ENCODE measurements around the gene RLN3. TPM values are rescaled to one million over a fixed set of nuclear protein-coding genes. Genes with fewer than 3 reads are reported as not detected.

Gene RLN3
- total and polyA plus RNA-seq, 2 experiments from 2014 or later, result not detected

DNA sequence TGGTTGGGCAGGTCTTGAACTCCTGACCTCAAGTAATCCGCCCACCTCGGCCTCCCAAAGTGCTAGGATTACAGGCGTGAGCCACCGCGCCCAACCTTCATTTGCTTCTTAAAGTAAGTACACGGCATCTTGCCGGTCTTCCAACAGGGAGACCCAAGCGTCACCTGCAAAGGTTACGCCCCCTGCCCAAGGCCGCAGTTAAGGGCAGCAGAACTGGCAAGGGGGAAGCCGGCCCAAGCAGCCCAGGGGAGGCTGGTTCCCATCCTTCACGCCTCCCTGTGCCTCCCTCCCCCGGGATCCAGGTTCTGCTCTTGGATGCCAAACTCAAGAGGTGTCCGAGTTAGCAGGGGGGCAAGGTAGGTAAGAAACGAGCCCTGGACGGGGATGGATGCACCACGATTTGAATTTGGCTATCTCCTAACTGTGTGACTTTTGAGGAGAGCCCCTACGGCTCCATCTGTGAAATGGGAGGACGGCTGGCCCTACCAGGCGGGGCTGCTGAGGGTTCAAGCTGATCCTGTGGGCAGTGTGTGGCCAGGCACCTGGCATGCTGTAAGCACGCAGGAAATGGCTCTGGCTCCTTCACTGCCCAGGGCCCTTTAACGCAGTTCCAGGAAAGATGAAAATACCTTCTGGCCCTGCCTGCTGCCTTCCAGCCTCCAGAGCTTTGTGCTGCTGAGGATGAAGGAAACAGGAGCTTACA, 30.9 kb upstream of the RLN3 start:
- in situ Hi-C loops (cut with MboI), result no loop called here
- WGBS, 2 experiments (ENCODE audit: low coverage in 1 of 2, low lambda C conversion rate in 2 of 2, missing lambda C conversion rate in 2 of 2), result 96 to 97% methylated on average over 22 of the region's 22 CpGs
- DNase-seq, result no peak

DNA sequence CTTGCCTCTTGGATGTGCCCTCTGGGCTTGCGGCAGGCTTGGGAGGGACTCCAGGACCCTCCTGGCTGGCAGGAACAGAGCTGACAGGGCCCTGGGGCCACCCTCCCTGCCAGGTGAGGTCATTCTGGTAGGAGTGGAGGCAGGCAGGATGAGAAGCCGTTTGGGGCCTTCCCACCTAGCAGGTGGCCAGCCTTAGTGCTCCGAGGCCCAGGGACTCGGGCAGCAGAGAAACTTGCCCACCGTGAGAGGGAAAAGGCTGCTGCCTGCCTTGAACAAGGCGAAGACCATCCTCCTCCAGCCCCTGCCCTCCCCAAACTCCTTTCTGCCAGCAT, 30.4 kb upstream of the RLN3 start:
- Histone ChIP-seq H3F3A (ENCODE audit: insufficient read depth) (no peaks in the 10 kb centered on the region), H3K27ac (no peak overlapping the region), H3K36me3 (ENCODE audit: low read depth) (0 out of 2 replicates have a peak, but pooled peaks cover 6% of the 10 kb centered on the region), H3K9ac (no peak overlapping the region), H3K9me3 (ENCODE audit: low read depth) (peaks cover 8% of the 10 kb centered on the region), H3K79me2 (ENCODE audit: insufficient read depth) (peaks cover 41% of the 10 kb centered on the region), H4K20me1 (ENCODE audit: insufficient read depth) (no peaks in the 10 kb centered on the region), H2AFZ (no peak overlapping the region), H3K4me1 (ENCODE audit: insufficient read depth) (peaks cover under 1% of the 10 kb centered on the region; the same call in 1 of the 2 replicates), H3K27me3 (replicated peaks; ENCODE audit: insufficient read depth) (no peaks in the 10 kb centered on the region), H3K9me2 (ENCODE audit: insufficient read depth) (no peaks in the 10 kb centered on the region), H3K4me3 (no peak overlapping the region), H3K4me2 (ENCODE audit: unreplicated experiment) (no peak overlapping the region)
- WGBS, 2 experiments (ENCODE audit: low coverage in 1 of 2, low lambda C conversion rate in 2 of 2, missing lambda C conversion rate in 2 of 2), result 90 to 91% methylated on average over 6 of the region's 6 CpGs
- in situ Hi-C loops (cut with MboI), result no loop called here
- no peak for DNase-seq
- no peak for TF ChIP-seq EZH2phosphoT487 (IDR thresholded peaks at IDR 0.05; ENCODE audit: insufficient read depth, low read depth)
- TF ChIP-seq EZH2 (IDR thresholded peaks at IDR 0.05; ENCODE audit: insufficient read depth, poor library complexity, severe bottlenecking), result no peak

More for the DNA sequence above, 30.9 kb upstream of the RLN3 start:
- H3F3A ChIP-seq (ENCODE audit: insufficient read depth), result no peaks in the 10 kb centered on the region
- H3K9me3 ChIP-seq (ENCODE audit: low read depth), result peaks cover 8% of the 10 kb centered on the region
- H3K9me2 ChIP-seq (ENCODE audit: insufficient read depth), result no peaks in the 10 kb centered on the region
- H3K4me3 ChIP-seq, result no peak overlapping the region
- TF ChIP-seq EZH2phosphoT487 (IDR thresholded peaks at IDR 0.05; ENCODE audit: insufficient read depth, low read depth) (no peak), EZH2 (IDR thresholded peaks at IDR 0.05; ENCODE audit: insufficient read depth, poor library complexity, severe bottlenecking) (no peak)
- H3K27me3 ChIP-seq (replicated peaks; ENCODE audit: insufficient read depth), result no peaks in the 10 kb centered on the region
- peaks cover 38% of the 10 kb centered on the region for H3K79me2 ChIP-seq (ENCODE audit: insufficient read depth)
- no peak overlapping the region for H2AFZ ChIP-seq
- no peak overlapping the region for H3K4me2 ChIP-seq (ENCODE audit: unreplicated experiment)
- no peak overlapping the region for H3K27ac ChIP-seq
- no peaks in the 10 kb centered on the region for H4K20me1 ChIP-seq (ENCODE audit: insufficient read depth)
- H3K36me3 ChIP-seq (ENCODE audit: low read depth), result 0 out of 2 replicates have a peak, but pooled peaks cover 6% of the 10 kb centered on the region
- no peak overlapping the region for H3K9ac ChIP-seq
- no peaks in the 10 kb centered on the region for H3K4me1 ChIP-seq (ENCODE audit: insufficient read depth)

DNA sequence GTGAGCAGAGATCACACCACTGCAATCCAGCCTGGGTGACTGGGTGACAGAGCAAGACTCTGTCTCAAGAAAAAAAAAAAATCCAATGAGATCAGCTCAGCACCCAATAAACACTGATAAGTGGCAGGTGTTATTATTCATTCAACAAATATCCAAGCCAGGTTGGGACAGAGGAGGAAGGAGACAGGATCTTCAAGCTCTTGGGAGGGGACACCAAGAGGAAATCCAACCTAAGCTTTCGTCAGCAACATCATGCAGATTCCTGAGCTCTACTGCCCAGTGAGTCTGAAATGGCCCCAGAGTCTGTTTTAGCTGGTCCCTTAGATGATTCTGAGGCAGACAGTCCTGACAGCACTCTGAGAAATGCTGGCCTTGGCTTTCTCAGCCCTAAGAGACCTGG, 29.5 kb upstream of the RLN3 start:
- DNase-seq, result no peak
- Histone ChIP-seq H3K36me3 (ENCODE audit: low read depth) (0 out of 2 replicates have a peak, but pooled peaks cover 6% of the 10 kb centered on the region), H4K20me1 (ENCODE audit: insufficient read depth) (no peaks in the 10 kb centered on the region), H3K4me2 (ENCODE audit: unreplicated experiment) (no peak overlapping the region), H3K9me2 (ENCODE audit: insufficient read depth) (no peaks in the 10 kb centered on the region), H3K9ac (no peak overlapping the region), H3K4me3 (no peak overlapping the region), H3F3A (ENCODE audit: insufficient read depth) (peaks cover 5% of the 10 kb centered on the region; the same call in 1 of the 2 replicates), H3K79me2 (ENCODE audit: insufficient read depth) (peaks cover 41% of the 10 kb centered on the region), H2AFZ (no peak overlapping the region), H3K4me1 (ENCODE audit: insufficient read depth) (peaks cover 9% of the 10 kb centered on the region; the same call in 1 of the 2 replicates), H3K27ac (no peak overlapping the region), H3K27me3 (replicated peaks; ENCODE audit: insufficient read depth) (no peaks in the 10 kb centered on the region), H3K9me3 (ENCODE audit: low read depth) (peaks cover 8% of the 10 kb centered on the region)
- in situ Hi-C loops (cut with MboI), result no loop called here
- TF ChIP-seq EZH2 (IDR thresholded peaks at IDR 0.05; ENCODE audit: insufficient read depth, poor library complexity, severe bottlenecking), result no peak
- no peak for TF ChIP-seq EZH2phosphoT487 (IDR thresholded peaks at IDR 0.05; ENCODE audit: insufficient read depth, low read depth)
- 94 to 100% methylated on average over 1 of the region's 1 CpG for WGBS, 2 experiments (ENCODE audit: low coverage in 1 of 2, low lambda C conversion rate in 2 of 2, missing lambda C conversion rate in 2 of 2)

DNA sequence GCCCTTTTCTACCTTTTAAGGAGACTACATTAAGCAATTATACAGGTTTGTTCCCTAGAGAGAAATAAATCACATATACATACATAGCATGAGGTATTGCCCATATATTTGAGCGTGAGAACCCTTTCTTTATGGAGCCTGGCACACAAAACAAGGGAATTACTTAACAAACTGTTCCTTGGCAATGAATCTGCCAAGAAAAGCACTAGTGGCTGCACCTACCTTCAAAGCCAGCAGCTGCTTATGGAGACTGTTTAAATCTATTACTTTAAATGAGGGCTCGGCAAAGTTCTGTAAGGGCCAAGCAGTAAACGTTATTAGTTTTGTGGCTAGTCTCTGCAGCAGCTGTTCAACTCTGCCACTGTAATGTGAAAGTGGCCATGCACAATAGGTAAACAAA, 28.9 kb upstream of the RLN3 start:
- Histone ChIP-seq H3K27me3 (replicated peaks; ENCODE audit: insufficient read depth) (no peaks in the 10 kb centered on the region), H3K9me2 (ENCODE audit: insufficient read depth) (no peaks in the 10 kb centered on the region), H3K9ac (no peak overlapping the region), H2AFZ (no peak overlapping the region), H4K20me1 (ENCODE audit: insufficient read depth) (no peaks in the 10 kb centered on the region), H3K36me3 (ENCODE audit: low read depth) (0 out of 2 replicates have a peak, but pooled peaks cover 6% of the 10 kb centered on the region), H3F3A (ENCODE audit: insufficient read depth) (peaks cover 10% of the 10 kb centered on the region; the same call in 1 of the 2 replicates), H3K4me1 (ENCODE audit: insufficient read depth) (peaks cover 10% of the 10 kb centered on the region; the same call in 1 of the 2 replicates), H3K4me2 (ENCODE audit: unreplicated experiment) (no peak overlapping the region), H3K79me2 (ENCODE audit: insufficient read depth) (peaks cover 41% of the 10 kb centered on the region), H3K4me3 (no peak overlapping the region), H3K9me3 (ENCODE audit: low read depth) (peaks cover 8% of the 10 kb centered on the region), H3K27ac (no peak overlapping the region)
- DNase-seq, result no peak
- 91 to 97% methylated on average over 3 of the region's 3 CpGs for WGBS, 2 experiments (ENCODE audit: low coverage in 1 of 2, low lambda C conversion rate in 2 of 2, missing lambda C conversion rate in 2 of 2)
- TF ChIP-seq EZH2 (IDR thresholded peaks at IDR 0.05; ENCODE audit: insufficient read depth, poor library complexity, severe bottlenecking) (no peak), EZH2phosphoT487 (IDR thresholded peaks at IDR 0.05; ENCODE audit: insufficient read depth, low read depth) (no peak)
- in situ Hi-C loops (cut with MboI), result no loop called here
